NCI-H226 (cell line): Measurements from ENCODE around the gene FMN1.

Experiments used
- DNase-seq: peaks from one replicate; pipeline ENCODE4 v3.0.0-alpha.2; 2015

The FMN1 gene

GRCh38 chr15:33044598-33044997 lies 149.9 kb downstream of the FMN1 start:
- no peak for DNase-seq

- no peak for DNase-seq
These were observed 150.9 kb downstream of the FMN1 start for GRCh38 chr15:33043636-33044035.

- no peak for DNase-seq
These were observed 154.0 kb downstream of the FMN1 start for GRCh38 chr15:33040496-33040895.

GRCh38 chr15:33034588-33034987 lies 159.9 kb downstream of the FMN1 start:
- DNase-seq: no peak

GRCh38 chr15:33032053-33032452 lies 162.5 kb downstream of the FMN1 start:
- no peak for DNase-seq

- DNase-seq: no peak
These were observed 163.1 kb downstream of the FMN1 start for GRCh38 chr15:33031324-33031821.

- no peak for DNase-seq
These were observed 164.2 kb downstream of the FMN1 start for GRCh38 chr15:33030315-33030714.

GRCh38 chr15:33029109-33029652 lies 165.3 kb downstream of the FMN1 start:
- no peak for DNase-seq

- no peak for DNase-seq
These were observed 166.0 kb downstream of the FMN1 start for GRCh38 chr15:33028495-33028894.

GRCh38 chr15:33027306-33028035 lies 167.0 kb downstream of the FMN1 start:
- DNase-seq: no peak

- no peak for DNase-seq
These were observed 167.9 kb downstream of the FMN1 start for GRCh38 chr15:33026614-33027013.

GRCh38 chr15:33022629-33023028 lies 171.9 kb downstream of the FMN1 start:
- DNase-seq: no peak

- DNase-seq: no peak
These were observed 172.6 kb downstream of the FMN1 start for GRCh38 chr15:33021806-33022389.

- no peak for DNase-seq
These were observed 175.0 kb downstream of the FMN1 start for GRCh38 chr15:33019354-33019981.

GRCh38 chr15:33016405-33017024 lies 178.0 kb downstream of the FMN1 start:
- no peak for DNase-seq

GRCh38 chr15:33014586-33014985 lies 179.9 kb downstream of the FMN1 start:
- DNase-seq: no peak

- peak; percentile 47 for DNase-seq
These were observed 180.6 kb downstream of the FMN1 start for GRCh38 chr15:33013827-33014445.

- DNase-seq: no peak
These were observed 182.5 kb downstream of the FMN1 start for GRCh38 chr15:33011976-33012375.

GRCh38 chr15:33009603-33010002 lies 184.9 kb downstream of the FMN1 start:
- no peak for DNase-seq

GRCh38 chr15:33009026-33009425 lies 185.5 kb downstream of the FMN1 start:
- no peak for DNase-seq

GRCh38 chr15:33008284-33008995 lies 186.1 kb downstream of the FMN1 start:
- DNase-seq: peak; percentile 61

- DNase-seq: peak; percentile 22
These were observed 187.1 kb downstream of the FMN1 start for GRCh38 chr15:33007303-33007855.
